C4-2B (cell line): ENCODE measurements around the gene AMER3.

Experiments used
- H3K27ac ChIP-seq: fragments of 450-650 bp; 2 replicates; pipeline ENCODE4 v1.5.1; 2017
- CTCF ChIP-seq: fragments of 450-650 bp; conservative IDR thresholded peaks from 2 replicates; pipeline ENCODE4 v1.5.1; 2017; ENCODE audit warnings: mild to moderate bottlenecking
- ZFX ChIP-seq: fragments of 450-650 bp; IDR thresholded peaks from 2 replicates; pipeline ENCODE4 v1.6.1; 2017

AMER3 gene

GRCh38 chr2:130799295-130799694, 44.0 kb downstream of the AMER3 start:
- TF ChIP-seq ZFX (no peak), CTCF (no peak)
- no peak overlapping the region for H3K27ac ChIP-seq

- TF ChIP-seq CTCF (no peak), ZFX (no peak)
- no peak overlapping the region for H3K27ac ChIP-seq
Measured at GRCh38 chr2:130805613-130806012, 50.3 kb downstream of the AMER3 start.

GRCh38 chr2:130806370-130806769, 51.0 kb downstream of the AMER3 start:
- TF ChIP-seq ZFX (no peak), CTCF (no peak)
- H3K27ac ChIP-seq, result no peak overlapping the region

- H3K27ac ChIP-seq, result no peak overlapping the region
Measured at GRCh38 chr2:130807659-130808385, 52.5 kb downstream of the AMER3 start.

GRCh38 chr2:130808482-130809268, 53.3 kb downstream of the AMER3 start:
- H3K27ac ChIP-seq, result no peak overlapping the region
- TF ChIP-seq CTCF (no peak), ZFX (no peak)

More at GRCh38 chr2:130807659-130808385, 52.5 kb downstream of the AMER3 start:
- TF ChIP-seq CTCF (no peak), ZFX (no peak)

GRCh38 chr2:130810490-130810889, 55.1 kb downstream of the AMER3 start:
- H3K27ac ChIP-seq, result no peak overlapping the region
- TF ChIP-seq CTCF, result no peak
- TF ChIP-seq ZFX, result no peak

GRCh38 chr2:130813722-130814121, 58.4 kb downstream of the AMER3 start:
- no peak overlapping the region for H3K27ac ChIP-seq

More at GRCh38 chr2:130813722-130814121, 58.4 kb downstream of the AMER3 start:
- TF ChIP-seq CTCF (no peak), ZFX (no peak)
